GM13976 (cell line): Measurements from ENCODE around the gene OR10J4.

Experiments used
- DNase-seq: peaks from one replicate; pipeline ENCODE4 v3.0.0; 2012; ENCODE audit warnings: low spot score
- in situ Hi-C: fragments of 300-500 bp; cut with MboI; formaldehyde crosslinking; loops from one replicate; pipeline ENCODE4 v1.12.0; 2022; ENCODE audit warnings: low sequenced_read_pairs, mixed read lengths, inconsistent platforms; ENCODE audit not compliant: unreplicated experiment
- TF ChIP-seq, protein P1 (sequence below): IDR thresholded peaks from 2 replicates; pipeline ENCODE4 v1.5.1; 2012; ENCODE audit warnings: borderline replicate concordance, mild to moderate bottlenecking; ENCODE audit not compliant: insufficient read depth; ENCODE audit errors: extremely low read depth, missing control alignments, control extremely low read depth

The OR10J4 gene

DNA sequence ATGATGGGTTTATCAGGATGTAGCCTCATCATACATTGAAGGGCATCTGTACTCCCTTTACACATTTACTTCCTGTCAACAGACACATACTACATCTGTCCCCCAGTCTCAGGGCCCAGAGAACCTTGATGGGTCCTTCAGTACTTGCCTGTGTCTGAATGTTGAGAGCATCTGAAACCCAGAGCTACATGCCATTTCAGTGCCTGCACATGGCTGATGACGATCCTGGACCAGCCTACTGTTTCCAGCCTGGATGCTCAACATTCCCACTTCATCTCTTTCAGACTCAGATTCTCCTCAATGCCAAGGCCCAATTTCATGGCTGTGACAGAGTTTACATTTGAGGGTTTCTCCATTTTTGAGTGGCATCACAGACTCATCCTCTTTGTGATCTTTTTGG lies at the start of gene OR10J4:
OR10J4 (plus strand) TSS at position 301 of the 400 bp plus-strand sequence.
- in situ Hi-C loops = no loop called here
- DNase-seq = no peak
- TF ChIP-seq, protein P1, sequence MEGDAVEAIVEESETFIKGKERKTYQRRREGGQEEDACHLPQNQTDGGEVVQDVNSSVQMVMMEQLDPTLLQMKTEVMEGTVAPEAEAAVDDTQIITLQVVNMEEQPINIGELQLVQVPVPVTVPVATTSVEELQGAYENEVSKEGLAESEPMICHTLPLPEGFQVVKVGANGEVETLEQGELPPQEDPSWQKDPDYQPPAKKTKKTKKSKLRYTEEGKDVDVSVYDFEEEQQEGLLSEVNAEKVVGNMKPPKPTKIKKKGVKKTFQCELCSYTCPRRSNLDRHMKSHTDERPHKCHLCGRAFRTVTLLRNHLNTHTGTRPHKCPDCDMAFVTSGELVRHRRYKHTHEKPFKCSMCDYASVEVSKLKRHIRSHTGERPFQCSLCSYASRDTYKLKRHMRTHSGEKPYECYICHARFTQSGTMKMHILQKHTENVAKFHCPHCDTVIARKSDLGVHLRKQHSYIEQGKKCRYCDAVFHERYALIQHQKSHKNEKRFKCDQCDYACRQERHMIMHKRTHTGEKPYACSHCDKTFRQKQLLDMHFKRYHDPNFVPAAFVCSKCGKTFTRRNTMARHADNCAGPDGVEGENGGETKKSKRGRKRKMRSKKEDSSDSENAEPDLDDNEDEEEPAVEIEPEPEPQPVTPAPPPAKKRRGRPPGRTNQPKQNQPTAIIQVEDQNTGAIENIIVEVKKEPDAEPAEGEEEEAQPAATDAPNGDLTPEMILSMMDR = no peak

DNA sequence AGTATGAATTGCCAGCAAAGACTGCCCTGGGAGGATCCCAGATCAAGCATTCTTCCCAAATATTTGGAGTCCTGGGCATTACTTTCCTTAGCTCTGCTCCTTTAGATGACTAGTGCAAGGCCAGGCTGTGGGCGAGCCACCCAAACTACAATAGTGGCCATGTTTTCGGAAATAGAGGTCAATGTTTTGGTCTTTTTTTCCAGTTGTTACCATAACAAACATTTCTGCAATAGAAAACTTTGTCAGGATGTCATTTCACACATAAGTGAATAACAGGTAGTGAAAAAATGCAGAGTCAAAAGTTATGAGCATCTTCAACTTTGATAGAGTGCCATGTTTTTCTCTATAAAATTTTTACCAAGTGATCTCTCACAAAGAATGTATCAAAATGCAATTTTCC lies 25.2 kb upstream of the OR10J4 start:
- DNase-seq = no peak
- TF ChIP-seq, protein P1 = no peak

DNA sequence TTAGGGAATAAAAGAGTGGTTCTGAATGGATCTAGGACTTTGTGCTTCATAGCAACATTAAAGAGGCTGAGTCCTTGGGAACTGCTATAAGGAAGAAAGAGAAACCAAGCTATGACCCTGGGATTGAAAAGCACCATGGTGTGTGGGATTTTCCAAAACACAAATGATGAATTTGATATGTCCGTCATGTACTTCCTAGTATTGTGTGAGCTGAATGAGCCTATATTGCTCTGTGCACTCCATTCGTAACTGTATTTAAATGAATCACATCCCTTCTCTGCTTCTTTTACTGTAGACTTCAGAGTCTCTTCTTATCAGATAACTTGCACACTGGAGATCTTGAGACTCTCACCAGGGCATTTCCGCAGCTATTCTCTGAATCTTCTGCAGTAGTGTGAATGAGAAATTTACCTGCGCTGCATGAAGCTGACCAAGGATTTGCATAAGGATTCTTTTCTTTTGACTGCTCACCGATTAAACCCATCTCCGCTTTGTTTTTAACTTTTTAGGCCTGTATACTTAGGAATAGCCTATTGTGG lies 23.1 kb upstream of the OR10J4 start:
- DNase-seq = no peak
- in situ Hi-C loops = no loop called here
- TF ChIP-seq, protein P1 = no peak

More for the DNA sequence above, 25.2 kb upstream of the OR10J4 start:
- in situ Hi-C loops = no loop called here

DNA sequence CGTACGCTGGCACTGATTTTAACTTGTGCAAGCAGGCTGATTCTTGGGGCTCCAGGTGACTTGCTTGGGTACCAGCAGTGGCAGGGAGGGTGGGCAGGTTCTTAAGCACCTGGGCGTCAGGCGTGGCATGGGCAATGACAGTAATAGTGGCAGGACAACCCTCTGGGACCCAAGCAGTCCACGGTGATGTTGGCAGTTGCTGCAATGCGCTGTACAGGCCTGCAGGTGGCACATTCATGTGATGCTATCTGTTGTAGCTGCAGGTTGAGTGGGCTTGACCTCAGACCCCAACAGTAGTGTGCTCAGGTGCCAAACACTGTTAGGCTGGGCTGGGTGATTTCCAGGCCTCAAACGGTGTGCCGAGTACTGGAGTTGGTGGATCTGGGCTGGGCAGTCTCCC lies 10.2 kb upstream of the OR10J4 start:
- no peak for DNase-seq
- TF ChIP-seq, protein P1 = peak; percentile 14
- in situ Hi-C loops = no loop called here

DNA sequence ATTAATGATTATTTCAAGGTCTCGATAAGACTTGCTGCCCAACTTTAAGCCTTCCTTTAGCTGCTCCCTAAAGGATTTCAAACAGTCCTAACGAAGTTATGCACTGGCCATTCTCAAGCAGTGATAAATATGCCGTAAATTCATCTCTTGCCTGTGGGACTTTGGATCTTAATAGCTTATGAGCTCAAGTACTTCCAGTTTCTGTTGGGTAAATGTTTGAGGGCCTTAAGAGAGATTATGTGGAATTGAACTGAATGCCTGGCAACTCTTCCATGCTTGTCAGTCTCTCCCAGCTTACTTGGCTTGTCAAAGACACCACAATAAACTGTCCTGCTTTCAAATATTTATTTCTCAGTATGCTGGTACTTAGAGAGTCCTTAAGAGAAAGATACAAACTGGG lies 3.5 kb upstream of the OR10J4 start:
- no peak for DNase-seq
- TF ChIP-seq, protein P1 = no peak
- in situ Hi-C loops = no loop called here

DNA sequence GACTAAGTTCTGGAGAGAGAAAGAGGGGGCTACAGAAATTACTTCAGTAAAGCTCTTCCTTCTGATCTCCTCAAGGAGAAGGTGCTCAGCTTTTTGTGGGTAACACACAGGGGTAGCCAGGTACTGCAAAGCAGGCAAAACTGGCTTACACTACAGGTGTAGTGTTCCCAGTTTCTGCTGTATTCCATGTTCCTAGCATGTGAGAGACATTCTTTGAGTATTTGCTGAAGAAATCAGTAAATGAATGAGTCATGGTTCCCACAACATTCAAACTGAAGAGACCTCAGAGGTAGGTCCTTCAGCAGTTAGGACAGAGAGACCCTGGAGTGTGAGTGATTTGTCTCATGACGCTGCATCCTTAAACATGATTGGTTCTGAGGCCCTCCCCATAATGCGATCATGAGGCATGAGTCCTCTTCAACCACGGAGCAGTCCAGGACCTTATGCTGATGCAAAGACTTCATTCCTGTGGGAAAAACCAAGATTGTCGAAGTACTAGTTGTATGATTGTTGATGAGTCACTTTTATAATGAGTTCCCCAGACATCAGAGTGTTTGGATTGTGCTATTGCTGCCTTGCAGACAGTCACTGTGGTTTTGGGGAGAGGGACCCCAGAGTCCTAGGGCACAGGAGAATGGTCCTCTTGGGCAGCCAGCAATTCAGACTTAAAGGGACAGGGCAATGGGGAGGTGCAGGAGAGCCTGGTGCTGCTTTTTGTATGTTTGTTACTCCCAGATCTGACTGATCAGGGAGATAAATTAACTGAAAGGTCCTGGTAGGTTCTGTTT lies 2.7 kb upstream of the OR10J4 start:
- in situ Hi-C loops = no loop called here
- TF ChIP-seq, protein P1 = no peak
- no peak for DNase-seq
